Panc1 (cell line): ENCODE data around the gene AP5Z1.

ENCODE experiments used
- CTCF ChIP-seq: fragments of 450-650 bp; IDR thresholded peaks from 2 replicates; pipeline ENCODE4 v1.5.1; 2017; ENCODE audit warnings: mild to moderate bottlenecking
- POLR2AphosphoS5 ChIP-seq: IDR thresholded peaks from 2 replicates; pipeline ENCODE4 v1.6.1; 2012; ENCODE audit warnings: mild to moderate bottlenecking, low read depth, low read length, moderate library complexity
- REST ChIP-seq, 2 experiments: IDR thresholded peaks; 2 replicates each; pipeline ENCODE4 v1.6.1; 2011 to 2012; ENCODE audit warnings: low read depth in 2 of 2, control low read depth in 1 of 2, low read length in 1 of 2, mild to moderate bottlenecking in 1 of 2, moderate library complexity in 1 of 2; ENCODE audit not compliant: insufficient read depth in 1 of 2
- SIN3A ChIP-seq: IDR thresholded peaks from 2 replicates; pipeline ENCODE4 v1.6.1; 2012; ENCODE audit warnings: low read depth, mild to moderate bottlenecking, low read length, moderate library complexity, borderline replicate concordance; ENCODE audit not compliant: insufficient read depth
- TCF7L2 ChIP-seq: IDR thresholded peaks from 2 replicates; pipeline ENCODE4 v1.6.1; 2011; ENCODE audit warnings: mild to moderate bottlenecking, low read depth, low read length, inconsistent platforms

- no peak for TF ChIP-seq POLR2AphosphoS5
- TF ChIP-seq CTCF = no peak
- TF ChIP-seq REST (IDR thresholded peaks at IDR 0.05; ENCODE audit: insufficient read depth in 1 of 2, low read depth in 2 of 2, low read length in 1 of 2) = no peak
- TF ChIP-seq TCF7L2 = no peak
- TF ChIP-seq SIN3A = no peak
Observed at GRCh38 chr7:4822677-4823076, 47.3 kb downstream of the AP5Z1 start.
